Transverse colon (tissue), 3 donors: ENCODE results near the gene GALNT18.

ENCODE experiments used
- CTCF ChIP-seq, 5 experiments: fragments of 200-600 bp in 3 of 5; fragments of 450-650 bp in 2 of 5; sonication (generic) in 3 of 5; IDR thresholded peaks; 1 replicate in 2 of 5; 2 replicates in 3 of 5; pipeline ENCODE4 v1.5.1; 2016 to 2017; ENCODE audit warnings: antibody characterized with exemption in 5 of 5, inconsistent platforms in 3 of 5, mild to moderate bottlenecking in 2 of 5, moderate library complexity in 1 of 5
- EP300 ChIP-seq: sonication (generic); formaldehyde crosslinking; IDR thresholded peaks from one replicate; pipeline ENCODE4 v1.6.1; 2017; ENCODE audit warnings: antibody characterized with exemption, low read depth

GRCh38 chr11:11261629-11262028, 360.2 kb downstream of the GALNT18 start:
- TF ChIP-seq EP300 (no peak), CTCF (IDR thresholded peaks at IDR 0.05) (no peak)
